H9 (cell line): ENCODE data around the gene MLLT6. TPM values are rescaled to one million over a fixed set of nuclear protein-coding genes. Genes with fewer than 3 reads are reported as not detected.
A peak's percentile ranks its signal among the peaks of the same experiment; 100 is the strongest.

Source experiments
- DNase-seq: peaks from one replicate; pipeline ENCODE4 v3.0.0-alpha.2; 2017
- H2AFZ ChIP-seq: one replicate; pipeline ENCODE4 v1.6.1; 2013; ENCODE audit warnings: mild to moderate bottlenecking, low read length, control low read depth, moderate library complexity
- H2AK5ac ChIP-seq: 2 replicates; pipeline ENCODE4 v1.6.1; 2013; ENCODE audit warnings: low read length, control low read depth, mixed read lengths; ENCODE audit not compliant: insufficient read length
- H2BK120ac ChIP-seq: one replicate; pipeline ENCODE4 v1.6.1; 2013; ENCODE audit warnings: low read depth, mild to moderate bottlenecking, low read length, control low read depth, inconsistent platforms; ENCODE audit not compliant: poor library complexity, severe bottlenecking
- H2BK12ac ChIP-seq: 2 replicates; pipeline ENCODE4 v1.6.1; 2013; ENCODE audit warnings: low read length, control low read depth, mixed read lengths, low read depth; ENCODE audit not compliant: insufficient read length
- H2BK15ac ChIP-seq: 2 replicates; pipeline ENCODE4 v1.6.1; 2013; ENCODE audit warnings: low read depth, low read length, control low read depth
- H2BK20ac ChIP-seq: one replicate; pipeline ENCODE4 v1.6.1; 2013; ENCODE audit warnings: low read depth, mild to moderate bottlenecking, low read length, control low read depth, inconsistent platforms; ENCODE audit not compliant: poor library complexity, severe bottlenecking
- H2BK5ac ChIP-seq: 2 replicates; pipeline ENCODE4 v1.6.1; 2013; ENCODE audit warnings: low read length, control low read depth, mixed read lengths; ENCODE audit not compliant: insufficient read length
- H3K14ac ChIP-seq: 2 replicates; pipeline ENCODE4 v1.6.1; 2013; ENCODE audit warnings: low read length, control low read depth; ENCODE audit not compliant: insufficient read depth
- H3K18ac ChIP-seq: 2 replicates; pipeline ENCODE4 v1.6.1; 2013; ENCODE audit warnings: low read depth, mild to moderate bottlenecking, mixed read lengths, low read length, control low read depth; ENCODE audit not compliant: insufficient read length
- H3K23ac ChIP-seq: 2 replicates; pipeline ENCODE4 v1.6.1; 2013; ENCODE audit warnings: low read length, control low read depth, mixed read lengths, low read depth; ENCODE audit not compliant: insufficient read length
- H3K23me2 ChIP-seq: 2 replicates; pipeline ENCODE4 v1.6.1; 2013; ENCODE audit warnings: low read depth, mild to moderate bottlenecking, mixed read lengths, low read length, control low read depth; ENCODE audit not compliant: insufficient read length, poor library complexity, severe bottlenecking
- H3K27ac ChIP-seq: 2 replicates; pipeline ENCODE4 v1.5.1; 2013; ENCODE audit warnings: low read length, control low read depth, mixed read lengths, low read depth; ENCODE audit not compliant: insufficient read length
- H3K27me3 ChIP-seq: 2 replicates; pipeline ENCODE4 v1.6.1; 2013; ENCODE audit warnings: low read length, control low read depth, inconsistent platforms; ENCODE audit not compliant: insufficient read depth
- H3K4ac ChIP-seq: 2 replicates; pipeline ENCODE4 v1.6.1; 2013; ENCODE audit warnings: low read depth, mild to moderate bottlenecking, control low read depth, inconsistent platforms, low read length, moderate library complexity
- H3K4me1 ChIP-seq: 2 replicates; pipeline ENCODE4 v1.6.1; 2013; ENCODE audit warnings: low read length, control low read depth, inconsistent platforms; ENCODE audit not compliant: insufficient read depth
- H3K4me2 ChIP-seq: 2 replicates; pipeline ENCODE4 v1.6.1; 2013; ENCODE audit warnings: low read length, control low read depth, mixed read lengths; ENCODE audit not compliant: insufficient read length, insufficient read depth
- H3K56ac ChIP-seq: 2 replicates; pipeline ENCODE4 v1.6.1; 2013; ENCODE audit warnings: low read depth, mild to moderate bottlenecking, mixed read lengths, low read length, control low read depth; ENCODE audit not compliant: insufficient read length
- H3K79me1 ChIP-seq: 2 replicates; pipeline ENCODE4 v1.6.1; 2013; ENCODE audit warnings: low read depth, mild to moderate bottlenecking, moderate library complexity, low read length, control low read depth, inconsistent platforms; ENCODE audit not compliant: insufficient read depth, poor library complexity, severe bottlenecking
- H3K79me2 ChIP-seq: 2 replicates; pipeline ENCODE4 v1.6.1; 2013; ENCODE audit warnings: low read length, control low read depth, inconsistent platforms; ENCODE audit not compliant: insufficient read depth
- H3K9ac ChIP-seq: 2 replicates; pipeline ENCODE4 v1.6.1; 2013; ENCODE audit warnings: low read length, control low read depth, mixed read lengths; ENCODE audit not compliant: insufficient read length; ENCODE audit errors: extremely low read depth
- H3K9me3 ChIP-seq: one replicate; pipeline ENCODE4 v1.6.1; 2013; ENCODE audit warnings: low read depth, low read length, inconsistent platforms; ENCODE audit not compliant: control insufficient read depth
- H3T11ph ChIP-seq: one replicate; pipeline ENCODE4 v1.6.1; 2013; ENCODE audit warnings: mild to moderate bottlenecking, low read length, control low read depth, inconsistent platforms
- H4K20me1 ChIP-seq: one replicate; pipeline ENCODE4 v1.6.1; 2013; ENCODE audit not compliant: control insufficient read depth, insufficient read length, insufficient read depth
- H4K5ac ChIP-seq: 2 replicates; pipeline ENCODE4 v1.6.1; 2013; ENCODE audit warnings: low read depth, mild to moderate bottlenecking, mixed read lengths, low read length, control low read depth; ENCODE audit not compliant: insufficient read length
- H4K8ac ChIP-seq: replicated peaks from 2 replicates; pipeline ENCODE4 v1.6.1; 2013; ENCODE audit warnings: low read length, control low read depth, mixed read lengths, low read depth; ENCODE audit not compliant: insufficient read length
- H4K91ac ChIP-seq: 2 replicates; pipeline ENCODE4 v1.6.1; 2013; ENCODE audit warnings: low read depth, mild to moderate bottlenecking, moderate library complexity, mixed read lengths, low read length, control low read depth; ENCODE audit not compliant: insufficient read length
- H3K27ac Mint-ChIP-seq, 3 experiments: 2 replicates in 2 of 3; 3 replicates in 1 of 3; pipeline ENCODE4 v1.8.0; 2020 to 2021; ENCODE audit warnings: mixed read lengths in 3 of 3, mild to moderate bottlenecking in 1 of 3, moderate library complexity in 1 of 3
- H3K27me3 Mint-ChIP-seq: 2 replicates; pipeline ENCODE4 v1.8.0; 2021; ENCODE audit warnings: low read depth, mild to moderate bottlenecking, moderate library complexity, mixed read lengths
- H3K36me3 Mint-ChIP-seq, 3 experiments: 2 replicates in 2 of 3; 3 replicates in 1 of 3; pipeline ENCODE4 v1.8.0; 2020 to 2021; ENCODE audit warnings: low read depth in 3 of 3, mixed read lengths in 3 of 3; ENCODE audit not compliant: insufficient read depth in 1 of 3
- H3K4me1 Mint-ChIP-seq, 2 experiments: 2 replicates each; pipeline ENCODE4 v1.8.0; 2020; ENCODE audit warnings: mixed read lengths in 2 of 2
- H3K4me3 Mint-ChIP-seq, 2 experiments: 2 replicates in 1 of 2; 3 replicates in 1 of 2; pipeline ENCODE4 v1.8.0; 2020 to 2021; ENCODE audit warnings: mild to moderate bottlenecking in 2 of 2, mixed read lengths in 2 of 2, moderate library complexity in 1 of 2
- H3K9me3 Mint-ChIP-seq, 2 experiments: 2 replicates in 1 of 2; 3 replicates in 1 of 2; pipeline ENCODE4 v1.8.0; 2020; ENCODE audit warnings: mild to moderate bottlenecking in 2 of 2, mixed read lengths in 2 of 2, moderate library complexity in 1 of 2
- CTCF ChIP-seq: fragments of 200-600 bp; sonication (generic); conservative IDR thresholded peaks from 3 replicates; pipeline ENCODE4 v1.8.0; 2021; ENCODE audit warnings: antibody characterized with exemption, mild to moderate bottlenecking
- WGBS: extraction: QIAGEN DNeasy Blood & Tissue Kit; methylation state at CpG from one replicate; pipeline ENCODE4 v1.1.7; 2013; ENCODE audit warnings: missing lambda C conversion rate, low lambda C conversion rate, mixed read lengths; ENCODE audit not compliant: insufficient read length; ENCODE audit errors: extremely low coverage; 5-methylcytosine and 5-hydroxymethylcytosine counted together
- total RNA-seq: library from RNA; stranded (reverse); gene quantifications from 2 replicates; pipeline ENCODE4 v1.2.1, GENCODE V29; 2021

The MLLT6 gene
- total RNA-seq, 1 experiment from 2014 or later: 26.4 TPM

GRCh38 chr17:38731526-38732294 is 26.6 kb downstream of the MLLT6 start:
- no peak overlapping the region for H3K9ac ChIP-seq
- H3K27ac Mint-ChIP-seq: no peak overlapping the region; a peak in 1 of 7 replicates
- H3K36me3 Mint-ChIP-seq: peaks cover 5 to 31% (median 30%) of the 10 kb centered on the region in 3 experiments; a peak in 6 of 7 replicates
- H2AFZ ChIP-seq: no peak overlapping the region
- H3K23ac ChIP-seq: no peak overlapping the region
- no peak overlapping the region for H3K14ac ChIP-seq
- H3T11ph ChIP-seq: no peak overlapping the region
- peaks cover 5% of the 10 kb centered on the region for H3K23me2 ChIP-seq
- H3K4me1 ChIP-seq: peaks cover 2% of the 10 kb centered on the region; the same call in 1 of the 2 replicates
- WGBS: no CpG with 5 or more reads among the region's 8 CpGs
- no peak overlapping the region for H3K56ac ChIP-seq
- H2AK5ac ChIP-seq: no peak overlapping the region
- DNase-seq: no peak
- H3K27ac ChIP-seq: no peak overlapping the region
- H3K4me2 ChIP-seq: no peak overlapping the region
- H4K91ac ChIP-seq: no peak overlapping the region
- H3K4ac ChIP-seq: no peak overlapping the region
- H4K5ac ChIP-seq: no peak overlapping the region
- H3K27me3 Mint-ChIP-seq: peaks cover 32% of the 10 kb centered on the region
- H2BK20ac ChIP-seq: no peak overlapping the region
- TF ChIP-seq CTCF: no peak
- H3K79me1 ChIP-seq: no peaks in the 10 kb centered on the region
- H3K4me3 Mint-ChIP-seq: peak overlapping the region; percentile 41 to 96; a peak in 4 of 5 replicates
- no peak overlapping the region for H2BK15ac ChIP-seq
- H3K27me3 ChIP-seq: peaks cover 5% of the 10 kb centered on the region; the same call in 1 of the 2 replicates
- H2BK120ac ChIP-seq: no peak overlapping the region
- H3K79me2 ChIP-seq: no peaks in the 10 kb centered on the region
- no peak overlapping the region for H4K8ac ChIP-seq
- H3K4me1 Mint-ChIP-seq: peaks cover 20 to 33% of the 10 kb centered on the region in 2 experiments
- no peak overlapping the region for H2BK12ac ChIP-seq
- no peak overlapping the region for H2BK5ac ChIP-seq
- H4K20me1 ChIP-seq: no peaks in the 10 kb centered on the region
- no peaks in the 10 kb centered on the region; a peak in 1 of 5 replicates for H3K9me3 Mint-ChIP-seq
- no peaks in the 10 kb centered on the region for H3K9me3 ChIP-seq
- H3K18ac ChIP-seq: no peak overlapping the region
